Neural progenitor cell (in vitro differentiated cells): Measurements from ENCODE around the gene APBB1. TPM values are rescaled to one million over a fixed set of nuclear protein-coding genes. Genes with fewer than 3 reads are reported as not detected.

Experiments used
- DNase-seq: peaks from one replicate; pipeline ENCODE4 v3.0.0-alpha.2; 2016; ENCODE audit warnings: low spot score
- H2AFZ ChIP-seq: fragments of 200-600 bp; sonication (generic); replicated peaks from 2 replicates; pipeline ENCODE4 v1.6.1; 2016; ENCODE audit warnings: antibody characterized with exemption
- H3F3A ChIP-seq: fragments of 200-600 bp; sonication (generic); 2 replicates; pipeline ENCODE4 v1.6.1; 2016; ENCODE audit warnings: antibody characterized with exemption, low read depth
- H3K27ac ChIP-seq: fragments of 200-600 bp; sonication (generic); 2 replicates; pipeline ENCODE4 v1.5.1; 2016; ENCODE audit warnings: mild to moderate bottlenecking
- H3K27me3 ChIP-seq: fragments of 200-600 bp; sonication (generic); 2 replicates; pipeline ENCODE4 v1.6.1; 2016; ENCODE audit warnings: mild to moderate bottlenecking, moderate library complexity
- H3K36me3 ChIP-seq: fragments of 200-600 bp; sonication (generic); 2 replicates; pipeline ENCODE4 v1.5.1; 2016
- H3K4me1 ChIP-seq: fragments of 200-600 bp; sonication (generic); 2 replicates; pipeline ENCODE4 v1.6.1; 2016; ENCODE audit warnings: mixed run types
- H3K4me2 ChIP-seq: fragments of 200-600 bp; sonication (generic); 2 replicates; pipeline ENCODE4 v1.6.1; 2016
- H3K4me3 ChIP-seq: fragments of 200-600 bp; sonication (generic); 2 replicates; pipeline ENCODE4 v1.5.1; 2016
- H3K79me2 ChIP-seq: fragments of 200-600 bp; sonication (generic); 2 replicates; pipeline ENCODE4 v1.6.1; 2016; ENCODE audit warnings: low read depth
- H3K9ac ChIP-seq: fragments of 200-600 bp; sonication (generic); 2 replicates; pipeline ENCODE4 v1.6.1; 2016
- H3K9me3 ChIP-seq: fragments of 200-600 bp; sonication (generic); 2 replicates; pipeline ENCODE4 v1.5.1; 2016; ENCODE audit warnings: low read depth
- H4K20me1 ChIP-seq: fragments of 200-600 bp; sonication (generic); 2 replicates; pipeline ENCODE4 v1.6.1; 2016; ENCODE audit warnings: low read depth
- H3K27ac Mint-ChIP-seq: 3 replicates; pipeline ENCODE4 v1.8.0; 2021; ENCODE audit warnings: mixed read lengths
- H3K27me3 Mint-ChIP-seq: 2 replicates; pipeline ENCODE4 v1.8.0; 2022; ENCODE audit warnings: low read depth, mild to moderate bottlenecking, inconsistent platforms, moderate library complexity, mixed read lengths; ENCODE audit not compliant: insufficient read depth
- H3K36me3 Mint-ChIP-seq: 3 replicates; pipeline ENCODE4 v1.8.0; 2021; ENCODE audit warnings: mixed read lengths
- H3K4me1 Mint-ChIP-seq: 3 replicates; pipeline ENCODE4 v1.8.0; 2021; ENCODE audit warnings: mixed read lengths
- H3K4me3 Mint-ChIP-seq: 3 replicates; pipeline ENCODE4 v1.8.0; 2021; ENCODE audit warnings: mild to moderate bottlenecking, moderate library complexity, mixed read lengths
- H3K9me3 Mint-ChIP-seq: 3 replicates; pipeline ENCODE4 v1.8.0; 2020; ENCODE audit warnings: mixed read lengths
- CTCF ChIP-seq: fragments of 200-600 bp; sonication (generic); IDR thresholded peaks from 2 replicates; pipeline ENCODE4 v1.5.1; 2017; ENCODE audit warnings: antibody characterized with exemption, mild to moderate bottlenecking
- EZH2 ChIP-seq: fragments of 200-600 bp; sonication (generic); IDR thresholded peaks from 2 replicates; pipeline ENCODE4 v1.6.1; 2017; ENCODE audit warnings: antibody characterized with exemption, mild to moderate bottlenecking, moderate library complexity
- EZH2phosphoT487 ChIP-seq: fragments of 200-600 bp; sonication (generic); IDR thresholded peaks from 2 replicates; pipeline ENCODE4 v1.6.1; 2017; ENCODE audit warnings: antibody characterized with exemption
- total RNA-seq: library from RNA; depleted of rRNA; stranded (reverse); fragments of >200 nt; gene quantifications from 2 replicates; pipeline ENCODE4 v1.2.3, GENCODE V29; 2015; ENCODE audit warnings: low replicate concordance

APBB1 gene
- 38.5 and 64.9 TPM in 2 replicates for total RNA-seq

- Mint-ChIP-seq H3K4me1 (peaks cover 4% of the 10 kb centered on the region), H3K9me3 (no peaks in the 10 kb centered on the region), H3K4me3 (peak within 1 kb of the TSS; percentile 85), H3K27me3 (no peaks in the 10 kb centered on the region), H3K36me3 (no peaks in the 10 kb centered on the region), H3K27ac (no peak within 1 kb of the TSS)
- Histone ChIP-seq H3K4me1 (peaks cover 8% of the 10 kb centered on the region), H3K4me2 (peak within 1 kb of the TSS; percentile 84), H3F3A (no peaks in the 10 kb centered on the region), H3K27me3 (peaks cover 23% of the 10 kb centered on the region), H2AFZ (peak within 1 kb of the TSS; percentile 99), H3K4me3 (peak within 1 kb of the TSS; percentile 94), H3K9me3 (no peaks in the 10 kb centered on the region), H3K27ac (no peak within 1 kb of the TSS), H3K9ac (peak within 1 kb of the TSS; percentile 42), H3K36me3 (no peaks in the 10 kb centered on the region), H3K79me2 (peaks cover 15% of the 10 kb centered on the region), H4K20me1 (peaks cover 16% of the 10 kb centered on the region)
- TF ChIP-seq EZH2 = no peak
- peak; percentile 12 for TF ChIP-seq CTCF
- no peak for TF ChIP-seq EZH2phosphoT487
- DNase-seq = peak; percentile 89
Measured at GRCh38 chr11:6419009-6419631, at the start of gene APBB1. Gene APBB1, minus strand, starts transcription at chr11:6419094. Its CDS starts 7,747 bp downstream, at chr11:6411347.

- no peaks in the 10 kb centered on the region for H3K4me1 Mint-ChIP-seq
- H3K27me3 ChIP-seq = no peaks in the 10 kb centered on the region
- no peak overlapping the region for H3K4me3 ChIP-seq
- H3K4me3 Mint-ChIP-seq = no peak overlapping the region
- no peak overlapping the region for H2AFZ ChIP-seq
- no peaks in the 10 kb centered on the region for H3K79me2 ChIP-seq
- H3K4me1 ChIP-seq = no peaks in the 10 kb centered on the region
- H3K9me3 Mint-ChIP-seq = no peaks in the 10 kb centered on the region
- H3K36me3 ChIP-seq = no peaks in the 10 kb centered on the region
- no peak for DNase-seq
- peaks cover 7% of the 10 kb centered on the region for H3K36me3 Mint-ChIP-seq
- no peak overlapping the region for H3K9ac ChIP-seq
- no peaks in the 10 kb centered on the region for H3K27me3 Mint-ChIP-seq
- H3K27ac Mint-ChIP-seq = no peak overlapping the region
- H3K27ac ChIP-seq = no peak overlapping the region
- H3K4me2 ChIP-seq = no peak overlapping the region
- H4K20me1 ChIP-seq = no peaks in the 10 kb centered on the region
- TF ChIP-seq EZH2phosphoT487 (no peak), EZH2 (no peak), CTCF (no peak)
- no peaks in the 10 kb centered on the region for H3F3A ChIP-seq
- no peaks in the 10 kb centered on the region for H3K9me3 ChIP-seq
Measured at GRCh38 chr11:6459099-6459450, 40.2 kb upstream of the APBB1 start.

- Histone ChIP-seq H3K4me3 (no peak overlapping the region), H3K27ac (no peak overlapping the region), H3K9me3 (no peaks in the 10 kb centered on the region), H3K9ac (no peak overlapping the region), H3K4me2 (no peak overlapping the region), H3K36me3 (no peaks in the 10 kb centered on the region), H3K79me2 (no peaks in the 10 kb centered on the region), H3K27me3 (no peaks in the 10 kb centered on the region), H4K20me1 (no peaks in the 10 kb centered on the region), H3K4me1 (no peaks in the 10 kb centered on the region), H3F3A (no peaks in the 10 kb centered on the region), H2AFZ (no peak overlapping the region)
- Mint-ChIP-seq H3K36me3 (peaks cover 3% of the 10 kb centered on the region), H3K4me1 (no peaks in the 10 kb centered on the region), H3K4me3 (no peak overlapping the region), H3K9me3 (no peaks in the 10 kb centered on the region), H3K27ac (no peak overlapping the region), H3K27me3 (no peaks in the 10 kb centered on the region)
- DNase-seq = no peak
- TF ChIP-seq EZH2 = no peak
- no peak for TF ChIP-seq CTCF
- no peak for TF ChIP-seq EZH2phosphoT487
Measured at GRCh38 chr11:6458352-6459098, 39.6 kb upstream of the APBB1 start.
